ENCODE data around the gene CCDC187. TPM values are rescaled to one million over a fixed set of nuclear protein-coding genes. Genes with fewer than 3 reads are reported as not detected.

Gene CCDC187
- total RNA-seq, 6 experiments from 2014 or later: 0.09 to 0.80 (median 0.62) TPM; not detected in 3

DNA sequence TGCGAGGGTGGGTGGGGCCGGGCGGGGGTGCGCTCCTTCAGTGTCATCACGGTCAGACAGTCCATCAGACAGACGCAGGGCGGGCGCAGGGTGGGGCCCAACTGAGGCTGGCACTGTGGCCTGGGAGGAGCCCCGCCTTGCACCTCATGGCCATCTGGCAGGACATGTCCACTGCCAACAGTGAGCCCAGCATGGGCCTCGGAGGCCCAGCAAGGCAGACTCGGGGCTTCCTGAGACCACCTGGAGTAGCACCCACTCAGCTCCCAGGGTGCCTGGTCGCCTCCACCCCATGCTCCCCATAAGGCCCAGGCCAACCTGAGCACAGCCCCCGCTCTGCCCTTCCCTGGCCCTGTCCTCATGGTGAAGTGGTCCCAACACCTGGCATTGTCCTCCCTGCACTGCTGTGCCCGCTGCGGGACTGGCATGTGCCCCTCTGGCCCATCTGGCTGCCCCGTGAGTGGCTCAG lies 14.9 kb upstream of the CCDC187 start:
- intact Hi-C loops (cut with DNase I): no loop called here
- no CpG with 5 or more reads among the region's 16 CpGs for WGBS (ENCODE audit: insufficient coverage, low coverage, low lambda C conversion rate, missing lambda C conversion rate)
- DNase-seq (no peak), ATAC-seq (no peak)
- no peak overlapping the region for H3K27ac ChIP-seq
- no peak for TF ChIP-seq POLR2A (IDR thresholded peaks at IDR 0.05)
- TF ChIP-seq, protein P1, sequence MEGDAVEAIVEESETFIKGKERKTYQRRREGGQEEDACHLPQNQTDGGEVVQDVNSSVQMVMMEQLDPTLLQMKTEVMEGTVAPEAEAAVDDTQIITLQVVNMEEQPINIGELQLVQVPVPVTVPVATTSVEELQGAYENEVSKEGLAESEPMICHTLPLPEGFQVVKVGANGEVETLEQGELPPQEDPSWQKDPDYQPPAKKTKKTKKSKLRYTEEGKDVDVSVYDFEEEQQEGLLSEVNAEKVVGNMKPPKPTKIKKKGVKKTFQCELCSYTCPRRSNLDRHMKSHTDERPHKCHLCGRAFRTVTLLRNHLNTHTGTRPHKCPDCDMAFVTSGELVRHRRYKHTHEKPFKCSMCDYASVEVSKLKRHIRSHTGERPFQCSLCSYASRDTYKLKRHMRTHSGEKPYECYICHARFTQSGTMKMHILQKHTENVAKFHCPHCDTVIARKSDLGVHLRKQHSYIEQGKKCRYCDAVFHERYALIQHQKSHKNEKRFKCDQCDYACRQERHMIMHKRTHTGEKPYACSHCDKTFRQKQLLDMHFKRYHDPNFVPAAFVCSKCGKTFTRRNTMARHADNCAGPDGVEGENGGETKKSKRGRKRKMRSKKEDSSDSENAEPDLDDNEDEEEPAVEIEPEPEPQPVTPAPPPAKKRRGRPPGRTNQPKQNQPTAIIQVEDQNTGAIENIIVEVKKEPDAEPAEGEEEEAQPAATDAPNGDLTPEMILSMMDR (IDR thresholded peaks at IDR 0.05): no peak
- no peaks in the 10 kb centered on the region for H3K36me3 ChIP-seq
- H3K9me3 ChIP-seq: peaks cover 0 to 4% (median 0%) of the 10 kb centered on the region in 4 donors
- no peaks in the 10 kb centered on the region for H3K4me1 ChIP-seq
- no peak overlapping the region for H3K4me3 ChIP-seq
- no peaks in the 10 kb centered on the region for H3K27me3 ChIP-seq

DNA sequence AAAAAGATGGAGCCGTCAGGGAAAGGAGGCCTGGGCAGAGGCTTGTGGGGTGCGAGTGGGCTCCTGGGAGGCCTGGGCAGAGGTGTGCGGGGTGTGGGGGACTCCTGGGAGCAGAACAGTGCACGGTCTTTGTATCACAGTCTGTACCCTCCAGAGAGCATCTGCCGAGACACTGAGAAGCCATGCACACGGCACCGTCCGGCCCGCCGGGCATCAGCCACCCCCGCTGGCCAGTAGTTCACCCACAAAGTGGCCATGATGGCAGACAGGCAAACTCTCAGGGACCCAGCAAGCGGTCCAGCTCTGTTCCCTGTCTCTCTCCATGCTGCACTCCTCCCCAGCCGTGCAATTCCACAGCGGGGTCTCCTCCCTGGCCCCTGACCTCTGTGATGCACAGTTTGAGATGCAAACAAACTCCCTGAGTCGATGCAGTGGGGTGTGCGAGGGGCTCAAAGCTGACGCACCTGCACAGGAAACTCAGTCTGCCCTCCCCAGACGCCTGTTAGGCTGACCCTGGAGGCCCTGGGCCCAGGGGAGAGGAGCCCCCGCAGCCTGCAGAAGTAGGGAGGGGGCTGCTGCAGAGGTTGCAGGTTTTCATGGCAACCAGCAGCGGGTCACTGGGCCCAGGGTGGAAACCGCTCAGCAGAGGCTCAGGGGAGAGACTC lies 14.3 kb upstream of the CCDC187 start:
- DNase-seq: no peak

DNA sequence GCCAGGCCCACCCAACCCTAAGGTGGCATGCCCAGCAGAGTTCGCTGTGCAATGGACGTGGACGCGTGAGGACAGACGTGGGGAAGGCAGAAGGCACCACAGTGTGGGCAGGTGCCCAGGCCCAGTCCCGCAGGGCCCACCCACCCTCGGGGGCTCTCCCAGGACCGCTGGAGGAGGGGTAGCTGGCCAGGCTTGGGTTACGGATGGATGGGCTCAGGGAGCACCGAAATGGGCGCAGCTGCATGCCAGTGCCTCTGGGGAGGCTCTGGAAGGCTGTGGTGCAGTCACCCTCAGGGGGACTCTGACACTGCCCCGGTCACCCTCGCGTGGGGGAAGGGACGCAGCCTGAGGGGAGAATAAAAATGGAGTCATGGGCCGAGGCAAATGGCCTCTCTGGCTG lies 13.8 kb upstream of the CCDC187 start:
- Histone ChIP-seq H3K36me3 (no peaks in the 10 kb centered on the region), H3K27me3 (no peaks in the 10 kb centered on the region), H3K4me3 (no peak overlapping the region), H3K27ac (no peak overlapping the region), H3K4me1 (no peaks in the 10 kb centered on the region), H3K9me3 (peaks cover 0 to 4% (median 0%) of the 10 kb centered on the region in 4 donors)
- DNase-seq: no peak
- WGBS (ENCODE audit: insufficient coverage, low coverage, low lambda C conversion rate, missing lambda C conversion rate): 81% methylated on average over 6 of the region's 16 CpGs
- no peak for ATAC-seq
- no peak for TF ChIP-seq POLR2A (IDR thresholded peaks at IDR 0.05)
- TF ChIP-seq, protein P1 (IDR thresholded peaks at IDR 0.05): no peak
- intact Hi-C loops (cut with DNase I): no loop called here

More for the DNA sequence above, 14.3 kb upstream of the CCDC187 start:
- Histone ChIP-seq H3K27ac (no peak overlapping the region), H3K27me3 (no peaks in the 10 kb centered on the region), H3K9me3 (peaks cover 0 to 4% (median 0%) of the 10 kb centered on the region in 4 donors), H3K4me3 (no peak overlapping the region), H3K4me1 (no peaks in the 10 kb centered on the region), H3K36me3 (no peaks in the 10 kb centered on the region)
- 87% methylated on average over 4 of the region's 21 CpGs for WGBS (ENCODE audit: insufficient coverage, low coverage, low lambda C conversion rate, missing lambda C conversion rate)
- TF ChIP-seq, protein P1 (IDR thresholded peaks at IDR 0.05): no peak
- TF ChIP-seq POLR2A (IDR thresholded peaks at IDR 0.05): no peak
- no peak for ATAC-seq
- intact Hi-C loops (cut with DNase I): no loop called here

DNA sequence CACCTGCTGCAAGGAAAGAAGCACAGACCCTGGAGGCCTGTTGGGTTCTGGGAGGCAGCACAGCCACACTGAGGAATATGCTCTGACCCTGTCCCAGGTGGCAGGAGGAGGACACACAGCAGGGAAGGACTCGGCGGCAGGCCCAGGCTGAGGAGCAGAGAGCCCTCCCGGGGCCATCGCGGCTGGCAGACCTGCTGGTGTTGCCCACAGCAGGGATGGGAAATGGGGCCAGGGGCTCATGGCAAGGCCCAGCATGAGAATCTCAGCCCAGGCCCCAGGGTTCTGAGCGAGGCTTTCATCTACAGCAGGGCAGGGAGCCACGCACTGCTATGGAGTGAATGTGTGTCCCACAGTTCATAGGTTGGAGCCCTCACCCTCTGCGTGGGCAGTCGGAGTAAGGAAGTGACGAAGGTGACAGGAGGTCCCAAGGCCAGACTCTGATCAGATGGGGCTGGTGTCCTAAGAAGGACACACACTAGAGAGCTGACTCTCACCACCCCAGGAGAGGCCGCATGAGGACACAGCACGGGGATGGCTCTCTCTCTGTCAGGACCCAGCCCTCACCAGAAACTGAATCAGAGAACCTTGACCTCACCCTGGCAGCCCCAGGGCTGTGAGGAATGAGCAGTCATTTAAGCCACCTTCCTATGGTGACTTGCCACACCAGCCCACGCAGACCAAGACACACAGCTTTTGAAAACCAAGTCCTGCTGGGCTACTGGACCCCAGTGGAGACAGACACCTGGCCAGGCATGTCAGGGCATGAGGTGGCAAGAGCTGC lies 13.2 kb upstream of the CCDC187 start:
- WGBS (ENCODE audit: insufficient coverage, low coverage, low lambda C conversion rate, missing lambda C conversion rate): no CpG with 5 or more reads among the region's 13 CpGs
- Histone ChIP-seq H3K27me3 (no peaks in the 10 kb centered on the region), H3K4me1 (no peaks in the 10 kb centered on the region), H3K36me3 (no peaks in the 10 kb centered on the region), H3K9me3 (peaks cover 0 to 4% (median 0%) of the 10 kb centered on the region in 4 donors), H3K27ac (no peak overlapping the region), H3K4me3 (no peak overlapping the region)
- TF ChIP-seq, protein P1 (IDR thresholded peaks at IDR 0.05): no peak
- TF ChIP-seq POLR2A (IDR thresholded peaks at IDR 0.05): no peak
- intact Hi-C loops (cut with DNase I): no loop called here
- ATAC-seq (peak in 2 of 4 donors; percentile 4 to 55), DNase-seq (no peak)

Data from right lobe of liver (tissue), 6 donors.